HEK293T (cell line): Measurements from ENCODE around the gene IGF2BP3.
"Not testable (repeated sequence)": the region's sequence is repeated elsewhere in the genome, so short reads cannot be mapped to it uniquely, and the experiment has no call there.

Experiments
- CTCF ChIA-PET: fragments of 350-600 bp; formaldehyde crosslinking; extraction: SDS; loops from one replicate; lab custom pipeline; 2021; ENCODE audit warnings: antibody characterized with exemption, inconsistent platforms; lab: Yijun Ruan, JAX
- POLR2A ChIA-PET: fragments of 350-600 bp; formaldehyde crosslinking; extraction: SDS; loops from one replicate; lab custom pipeline; 2020; ENCODE audit warnings: antibody characterized with exemption, inconsistent platforms; lab: Yijun Ruan, JAX
- DNase-seq: peaks from one replicate; pipeline ENCODE4 v3.0.0; 2012; ENCODE audit warnings: mixed read lengths; ENCODE audit errors: extremely low spot score
- BHLHE40 ChIP-seq: fragments of 450-650 bp; IDR thresholded peaks from 2 replicates; pipeline ENCODE4 v1.6.1; 2016; ENCODE audit warnings: mild to moderate bottlenecking, moderate library complexity, borderline replicate concordance
- CTBP1 ChIP-seq: fragments of 450-650 bp; IDR thresholded peaks from 2 replicates; pipeline ENCODE4 v1.6.1; 2016; ENCODE audit warnings: borderline replicate concordance
- ELF4 ChIP-seq: fragments of 450-650 bp; IDR thresholded peaks from 2 replicates; pipeline ENCODE4 v1.6.1; 2017; ENCODE audit warnings: antibody characterized with exemption
- FOXA1 ChIP-seq: fragments of 450-650 bp; IDR thresholded peaks from 2 replicates; pipeline ENCODE4 v1.6.1; 2016; ENCODE audit warnings: mild to moderate bottlenecking
- FOXK2 ChIP-seq: fragments of 450-650 bp; IDR thresholded peaks from 2 replicates; pipeline ENCODE4 v1.6.1; 2016; ENCODE audit warnings: mild to moderate bottlenecking
- FOXM1 ChIP-seq: fragments of 450-650 bp; IDR thresholded peaks from 2 replicates; pipeline ENCODE4 v1.6.1; 2017; ENCODE audit warnings: mild to moderate bottlenecking, borderline replicate concordance
- HDGF ChIP-seq: fragments of 450-650 bp; IDR thresholded peaks from 2 replicates; pipeline ENCODE4 v1.6.1; 2017; ENCODE audit warnings: antibody characterized with exemption, borderline replicate concordance
- L3MBTL2 ChIP-seq: fragments of 450-650 bp; conservative IDR thresholded peaks from 2 replicates; pipeline ENCODE4 v1.6.1; 2016; ENCODE audit warnings: mild to moderate bottlenecking
- LEF1 ChIP-seq: fragments of 450-650 bp; IDR thresholded peaks from 2 replicates; pipeline ENCODE4 v1.6.1; 2017; ENCODE audit warnings: mild to moderate bottlenecking, borderline replicate concordance
- NFRKB ChIP-seq: fragments of 450-650 bp; IDR thresholded peaks from 2 replicates; pipeline ENCODE4 v1.6.1; 2016; ENCODE audit warnings: mild to moderate bottlenecking, moderate library complexity
- SP1 ChIP-seq: fragments of 450-650 bp; IDR thresholded peaks from 2 replicates; pipeline ENCODE4 v1.6.1; 2017
- SUZ12 ChIP-seq: fragments of 450-650 bp; IDR thresholded peaks from 2 replicates; pipeline ENCODE4 v1.6.1; 2016; ENCODE audit warnings: mild to moderate bottlenecking
- TARDBP ChIP-seq: fragments of 450-650 bp; IDR thresholded peaks from 2 replicates; pipeline ENCODE4 v1.6.1; 2016
- ZNF384 ChIP-seq: fragments of 450-650 bp; IDR thresholded peaks from 2 replicates; pipeline ENCODE4 v1.6.1; 2016
- TF ChIP-seq, protein P1 (sequence below): fragments of 450-650 bp; IDR thresholded peaks from 2 replicates; pipeline ENCODE4 v1.6.1; 2016

The IGF2BP3 gene

DNA sequence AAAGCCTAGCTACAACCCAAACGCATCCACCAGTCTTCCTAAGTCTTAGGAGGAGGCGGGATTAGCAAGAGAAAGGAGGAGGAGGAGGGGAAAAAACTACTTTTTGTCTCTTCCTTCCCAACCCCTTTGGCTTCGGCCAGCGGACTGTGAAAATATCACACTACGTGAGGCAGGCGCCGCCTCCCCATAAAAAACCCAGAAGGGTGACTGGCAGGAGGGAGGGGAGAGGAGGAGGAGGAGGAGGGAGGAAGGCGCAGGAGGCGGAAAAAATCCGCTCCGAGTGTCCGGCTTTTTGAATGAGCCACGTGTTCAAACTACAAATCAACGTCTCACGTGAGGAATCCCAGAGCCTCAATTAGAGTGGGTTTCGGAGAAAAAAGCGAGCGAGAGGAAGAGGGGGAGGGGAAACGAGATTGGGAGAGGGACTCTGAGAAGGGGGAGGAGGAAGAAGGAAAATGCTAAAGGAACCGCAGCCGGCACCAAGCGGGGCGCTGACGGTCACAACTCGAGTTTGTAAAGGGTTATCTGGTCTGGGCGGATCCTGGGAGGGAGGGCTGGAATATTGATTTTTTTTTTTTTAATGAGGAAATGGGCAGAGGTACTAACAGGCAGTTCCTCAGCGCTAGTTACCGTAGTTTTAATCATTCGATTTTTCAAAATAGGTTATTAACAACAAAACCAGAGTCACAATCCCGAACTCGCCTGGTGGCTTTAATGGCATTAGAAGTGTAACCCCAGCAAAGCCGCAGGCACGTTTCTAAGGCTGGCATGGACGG, at the start of gene IGF2BP3:
TSS of gene IGF2BP3 (minus strand) at position 162 of the 776 bp plus-strand sequence. CDS start 381 bp downstream, outside the sequence.
- TF ChIP-seq FOXM1 (no peak), BHLHE40 (peak; percentile 73; the same call in 1 of the 2 replicates), CTBP1 (peak; percentile 85; the same call in 1 of the 2 replicates), L3MBTL2 (peak; percentile 77), ZNF384 (peak; percentile 90)
- TF ChIP-seq, protein P1, sequence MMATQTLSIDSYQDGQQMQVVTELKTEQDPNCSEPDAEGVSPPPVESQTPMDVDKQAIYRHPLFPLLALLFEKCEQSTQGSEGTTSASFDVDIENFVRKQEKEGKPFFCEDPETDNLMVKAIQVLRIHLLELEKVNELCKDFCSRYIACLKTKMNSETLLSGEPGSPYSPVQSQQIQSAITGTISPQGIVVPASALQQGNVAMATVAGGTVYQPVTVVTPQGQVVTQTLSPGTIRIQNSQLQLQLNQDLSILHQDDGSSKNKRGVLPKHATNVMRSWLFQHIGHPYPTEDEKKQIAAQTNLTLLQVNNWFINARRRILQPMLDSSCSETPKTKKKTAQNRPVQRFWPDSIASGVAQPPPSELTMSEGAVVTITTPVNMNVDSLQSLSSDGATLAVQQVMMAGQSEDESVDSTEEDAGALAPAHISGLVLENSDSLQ, result peak; percentile 97
- DNase-seq, result peak; percentile 60
- ChIA-PET POLR2A (interaction anchor here (0.6 to 1.4 kb wide), 3 partner anchors 10 to 39 kb away, joined by 3 to 4 read pairs (median 4); no protein-coding TSS in a partner anchor), CTCF (no interaction called here)

DNA sequence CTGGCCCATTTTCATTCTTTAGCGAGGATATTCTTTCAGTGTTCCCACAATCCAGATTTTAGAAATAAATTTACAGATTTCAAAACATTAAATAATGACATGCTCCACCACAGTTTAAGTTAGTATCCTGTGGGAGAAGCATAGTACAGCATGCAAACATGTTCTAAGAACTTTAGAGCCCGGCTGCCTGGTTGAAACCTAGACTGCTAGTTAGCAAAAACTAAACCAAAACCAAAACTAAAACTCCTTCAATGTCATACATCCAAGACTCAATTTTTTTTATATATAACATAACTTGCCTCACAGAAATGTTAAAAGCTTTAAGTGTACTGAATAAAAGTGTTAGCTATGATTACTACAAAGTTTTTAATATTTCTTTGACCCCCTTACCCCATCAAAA, 44.5 kb upstream of the IGF2BP3 start:
- TF ChIP-seq NFRKB (no peak), FOXA1 (no peak), LEF1 (no peak), FOXK2 (no peak), BHLHE40 (no peak), CTBP1 (no peak)
- TF ChIP-seq, protein P1, result no peak
- POLR2A ChIA-PET, result no interaction called here
- CTCF ChIA-PET, result no interaction called here
- no peak for DNase-seq

DNA sequence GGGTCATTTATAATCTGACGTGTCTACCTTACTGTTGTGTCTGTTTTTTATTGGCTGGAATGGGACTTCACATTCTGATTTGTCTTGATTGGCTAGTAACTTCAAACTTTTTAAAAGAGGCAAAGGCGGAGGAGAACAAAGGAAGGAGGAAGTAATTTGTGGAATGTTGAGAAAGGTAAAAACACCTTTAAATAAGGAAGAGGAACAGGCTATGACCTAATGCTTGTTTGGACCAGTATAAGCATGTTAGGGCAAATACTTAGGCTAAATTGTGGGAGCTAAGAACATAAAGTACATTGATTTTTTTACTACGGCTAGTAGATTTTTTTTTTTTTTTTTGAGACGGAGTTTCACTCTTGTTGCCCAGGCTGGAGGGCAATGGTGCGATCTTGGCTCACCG, 43.5 kb upstream of the IGF2BP3 start:
- CTCF ChIA-PET, POLR2A ChIA-PET, DNase-seq: not testable (repeated sequence)

DNA sequence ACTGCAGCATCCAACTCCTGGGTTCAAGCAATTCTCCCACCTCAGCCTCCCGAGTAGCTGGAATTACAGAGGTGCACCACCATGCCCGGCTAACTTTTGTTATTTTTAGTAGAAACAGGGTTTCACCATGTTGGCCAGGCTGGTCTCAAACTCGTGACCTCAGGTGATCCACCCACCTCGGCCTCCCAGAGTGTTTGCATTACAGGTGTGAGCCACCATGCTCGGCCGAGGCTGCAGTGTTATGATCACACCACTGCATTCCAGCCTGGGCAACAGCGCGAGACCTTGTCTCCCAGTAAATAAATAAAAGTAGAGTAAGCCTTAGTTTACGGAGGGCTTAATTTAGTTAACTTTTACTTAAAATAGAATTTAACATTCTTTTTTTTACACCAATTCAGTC, 23.7 kb upstream of the IGF2BP3 start:
- POLR2A ChIA-PET, result no interaction called here

DNA sequence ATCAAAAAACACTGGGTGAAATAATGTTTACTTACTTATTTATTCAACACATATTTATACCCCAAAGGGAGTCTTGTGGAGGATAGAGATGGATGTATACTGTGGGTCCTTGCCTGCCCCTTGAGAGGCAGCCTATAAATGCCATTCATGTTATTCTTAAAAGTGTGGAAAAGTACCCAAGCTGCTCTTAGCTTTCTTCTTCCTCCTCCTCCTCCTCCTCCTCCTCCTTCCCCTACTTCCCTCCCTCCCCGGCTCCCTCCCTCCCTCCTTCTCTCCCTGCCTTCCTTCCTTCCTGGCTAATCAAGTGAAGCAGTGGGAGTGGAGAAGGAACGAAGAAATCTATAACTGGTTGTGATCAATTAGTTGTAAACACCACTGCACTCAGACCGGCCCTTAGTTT, 21.2 kb upstream of the IGF2BP3 start:
- TF ChIP-seq L3MBTL2 (no peak), FOXA1 (no peak)
- POLR2A ChIA-PET, result no interaction called here
- CTCF ChIA-PET, result no interaction called here
- no peak for DNase-seq

More for the DNA sequence above, 23.7 kb upstream of the IGF2BP3 start:
- CTCF ChIA-PET, result no interaction called here
- TF ChIP-seq FOXK2 (no peak), SP1 (no peak), HDGF (no peak), ELF4 (no peak), NFRKB (no peak), LEF1 (no peak), SUZ12 (no peak), CTBP1 (no peak), TARDBP (no peak), L3MBTL2 (no peak), FOXA1 (no peak)
- TF ChIP-seq, protein P1, result no peak
- DNase-seq, result no peak

DNA sequence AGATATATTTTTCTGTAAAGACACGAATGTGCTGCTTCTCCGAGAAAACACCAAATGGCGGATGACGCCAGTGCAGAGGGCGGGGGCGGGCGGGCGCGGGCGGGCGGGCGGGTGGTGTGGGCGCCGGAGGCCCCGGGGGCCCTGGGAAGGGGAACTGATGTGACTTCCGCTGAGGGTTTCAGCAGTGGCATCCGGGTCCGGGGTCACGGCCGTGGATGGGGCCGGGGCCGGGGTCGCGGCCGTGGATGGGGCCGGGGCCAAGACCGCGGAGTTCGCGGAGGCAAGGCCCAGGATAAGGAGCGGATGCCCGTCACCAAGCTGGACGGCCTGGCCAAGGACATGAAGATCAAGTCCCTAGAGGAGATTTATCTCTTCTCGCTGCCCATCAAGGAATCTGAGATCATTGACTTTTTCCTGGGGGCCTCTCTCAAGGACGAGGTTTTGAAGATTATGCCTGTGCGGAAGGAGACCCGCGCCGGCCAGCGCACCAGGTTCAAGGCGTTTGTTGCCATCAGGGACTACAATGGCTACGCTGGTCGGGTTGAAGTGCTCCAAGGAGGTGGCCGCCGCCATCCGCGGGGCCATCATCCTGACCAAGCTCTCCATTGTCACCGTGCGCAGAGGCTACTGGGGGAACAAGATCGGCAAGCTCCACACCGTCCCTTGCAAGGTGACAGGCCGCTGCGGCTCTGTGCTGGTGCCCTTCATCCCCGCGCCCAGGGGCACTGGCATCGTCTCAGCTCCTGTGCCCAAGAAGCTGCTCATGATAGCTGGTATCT, 20.3 kb upstream of the IGF2BP3 start:
- CTCF ChIA-PET, result interaction anchor here (0.9 kb wide), 1 partner anchor 62 kb away, joined by 3 read pairs; no protein-coding TSS in a partner anchor

DNA sequence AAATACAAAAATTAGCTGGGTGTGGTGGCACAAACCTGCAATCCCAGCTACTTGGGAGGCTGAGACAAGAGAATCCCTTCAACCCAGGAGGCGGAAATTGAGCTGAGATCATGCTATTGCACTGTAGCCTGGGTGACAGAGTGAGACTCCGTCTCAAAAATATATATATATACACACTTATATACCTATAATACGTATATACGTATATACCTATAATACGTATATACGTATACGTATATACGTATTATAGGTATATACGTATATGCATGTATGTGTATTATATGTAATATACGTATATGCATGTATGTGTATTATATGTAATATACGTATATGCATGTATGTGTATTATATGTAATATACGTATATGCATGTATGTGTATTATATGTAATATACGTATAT, 18.4 kb upstream of the IGF2BP3 start:
- POLR2A ChIA-PET, DNase-seq, CTCF ChIA-PET: not testable (repeated sequence)

More for the DNA sequence above, 20.3 kb upstream of the IGF2BP3 start:
- POLR2A ChIA-PET, result no interaction called here
- TF ChIP-seq NFRKB (no peak), CTBP1 (no peak), ZNF384 (no peak), ELF4 (no peak)
- no peak for DNase-seq
